SU-DHL-6 (cell line): ENCODE data around the gene ISLR.
"Not testable (repeated sequence)": the region's sequence is repeated elsewhere in the genome, so short reads cannot be mapped to it uniquely, and the experiment has no call there.

Experiments
- H2AFZ ChIP-seq: fragments of 200-600 bp; sonication (generic); 2 replicates; pipeline ENCODE4 v1.6.1; 2014; ENCODE audit warnings: low read depth, mild to moderate bottlenecking, moderate library complexity, mixed read lengths, antibody characterized with exemption, low read length; ENCODE audit not compliant: severe bottlenecking
- H3F3A ChIP-seq: fragments of 200-600 bp; shearing (Covaris generic); 2 replicates; pipeline ENCODE4 v1.6.0; 2016; ENCODE audit warnings: antibody characterized with exemption, mild to moderate bottlenecking; ENCODE audit not compliant: insufficient read depth
- H3K27ac ChIP-seq: fragments of 200-600 bp; sonication (generic); 2 replicates; pipeline ENCODE4 v1.5.1; 2016; ENCODE audit warnings: low read depth, mild to moderate bottlenecking, low read length, moderate library complexity, mixed read lengths
- H3K27me3 ChIP-seq: fragments of 200-600 bp; sonication (generic), shearing (Covaris generic); 2 replicates; pipeline ENCODE4 v1.6.0; 2014; ENCODE audit warnings: mild to moderate bottlenecking, low read length
- H3K36me3 ChIP-seq: fragments of 200-600 bp; sonication (generic); 2 replicates; pipeline ENCODE4 v1.6.1; 2014; ENCODE audit warnings: mild to moderate bottlenecking, low read length, mixed read lengths
- H3K4me2 ChIP-seq: fragments of 300-600, 200-600 bp; shearing (Covaris generic), sonication (generic); 2 replicates; pipeline ENCODE4 v1.6.0; 2014; ENCODE audit warnings: low read length, low read depth, mild to moderate bottlenecking; ENCODE audit not compliant: poor library complexity, severe bottlenecking
- H3K4me3 ChIP-seq: fragments of 200-600 bp; sonication (generic); 2 replicates; pipeline ENCODE4 v1.5.1; 2014; ENCODE audit warnings: antibody characterized with exemption, low read length, mild to moderate bottlenecking, mixed read lengths; ENCODE audit not compliant: insufficient read depth, poor library complexity, severe bottlenecking
- H3K79me2 ChIP-seq: fragments of 200-600 bp; sonication (generic); 2 replicates; pipeline ENCODE4 v1.6.1; 2014; ENCODE audit warnings: mild to moderate bottlenecking, low read length, moderate library complexity; ENCODE audit not compliant: insufficient read depth
- H3K9ac ChIP-seq: fragments of 200-600 bp; sonication (generic); 2 replicates; pipeline ENCODE4 v1.7.0; 2014; ENCODE audit warnings: mild to moderate bottlenecking, low read length
- H3K9me2 ChIP-seq: fragments of 200-600 bp; sonication (generic); replicated peaks from 2 replicates; pipeline ENCODE4 v1.6.1; 2014; ENCODE audit warnings: low read length; ENCODE audit not compliant: insufficient read depth
- H3K9me3 ChIP-seq: fragments of 200-600 bp; sonication (generic); 2 replicates; pipeline ENCODE4 v1.6.1; 2014; ENCODE audit warnings: low read length, mixed read lengths; ENCODE audit not compliant: insufficient read depth
- H4K20me1 ChIP-seq: fragments of 200-600 bp; sonication (generic); 2 replicates; pipeline ENCODE4 v1.6.1; 2014; ENCODE audit warnings: low read depth, mild to moderate bottlenecking, antibody characterized with exemption, low read length, moderate library complexity, mixed read lengths
- EZH2phosphoT487 ChIP-seq: fragments of 200-600 bp; sonication (generic), shearing (Covaris generic); conservative IDR thresholded peaks from 2 replicates; pipeline ENCODE4 v1.6.1; 2018; ENCODE audit warnings: mild to moderate bottlenecking, antibody characterized with exemption, low read length, moderate library complexity, mixed read lengths
- TF ChIP-seq, protein P1 (sequence below): fragments of 200-600 bp; sonication (generic); IDR thresholded peaks from one replicate; pipeline ENCODE4 v1.5.1; 2017; ENCODE audit warnings: antibody characterized with exemption, mild to moderate bottlenecking, low read length, moderate library complexity; ENCODE audit not compliant: insufficient read depth, poor library complexity, severe bottlenecking

The ISLR gene

DNA sequence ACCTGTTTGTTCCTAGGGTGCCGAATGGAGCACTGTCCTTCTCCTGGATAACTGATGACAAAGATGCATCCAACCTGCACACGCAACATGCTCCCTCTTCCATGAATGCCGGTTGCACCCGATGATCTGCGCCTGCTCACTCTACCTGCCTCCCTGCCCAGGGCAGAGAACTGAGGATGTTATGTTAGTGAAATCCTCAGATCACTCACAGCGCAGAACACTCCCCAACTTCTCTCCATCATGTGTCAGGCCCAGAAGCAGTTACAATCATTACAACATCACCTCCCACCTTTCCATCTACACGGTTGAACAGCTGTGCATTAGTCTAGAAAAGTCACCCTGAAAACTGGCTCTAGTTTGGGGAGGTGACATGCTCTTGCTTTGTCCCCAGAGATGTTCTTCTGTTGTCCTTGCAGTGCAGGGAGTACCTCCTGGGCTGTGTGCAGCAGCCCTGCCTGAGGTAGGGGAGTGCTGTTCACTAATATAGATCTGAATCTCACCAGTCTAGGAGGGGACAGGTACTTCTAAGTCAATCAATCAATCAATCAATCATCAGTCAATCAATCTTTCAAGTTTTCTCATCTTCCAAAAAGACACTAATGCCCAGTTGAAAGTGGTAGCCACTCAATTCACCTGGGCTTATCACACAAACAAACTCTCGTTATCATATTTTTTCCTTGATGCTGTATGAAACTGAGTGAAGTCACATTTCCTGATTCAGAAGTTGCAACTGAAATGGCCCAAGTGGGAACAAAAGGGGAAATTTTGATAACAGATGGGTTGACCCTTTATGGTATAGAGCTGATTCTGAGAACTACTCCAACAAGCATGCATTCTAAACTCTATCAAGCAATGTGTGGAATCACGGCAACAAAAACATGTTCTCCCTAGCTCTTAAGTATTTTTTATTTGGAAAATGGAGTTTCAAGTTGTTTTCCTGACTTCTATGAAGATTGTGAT is 15.4 kb upstream of the ISLR start:
- Histone ChIP-seq H3K9me2 (no peaks in the 10 kb centered on the region), H3K4me2 (no peak overlapping the region), H3K27ac (no peak overlapping the region), H3K79me2 (no peaks in the 10 kb centered on the region), H3K9ac (no peak overlapping the region), H2AFZ (no peak overlapping the region), H4K20me1 (no peaks in the 10 kb centered on the region), H3F3A (no peaks in the 10 kb centered on the region), H3K4me3 (no peak overlapping the region), H3K27me3 (no peaks in the 10 kb centered on the region), H3K36me3 (no peaks in the 10 kb centered on the region), H3K9me3 (no peaks in the 10 kb centered on the region)
- TF ChIP-seq EZH2phosphoT487, result no peak

- H3K4me2 ChIP-seq, result no peak overlapping the region
Observed at GRCh38 chr15:74158855-74159650, 14.5 kb upstream of the ISLR start.

DNA sequence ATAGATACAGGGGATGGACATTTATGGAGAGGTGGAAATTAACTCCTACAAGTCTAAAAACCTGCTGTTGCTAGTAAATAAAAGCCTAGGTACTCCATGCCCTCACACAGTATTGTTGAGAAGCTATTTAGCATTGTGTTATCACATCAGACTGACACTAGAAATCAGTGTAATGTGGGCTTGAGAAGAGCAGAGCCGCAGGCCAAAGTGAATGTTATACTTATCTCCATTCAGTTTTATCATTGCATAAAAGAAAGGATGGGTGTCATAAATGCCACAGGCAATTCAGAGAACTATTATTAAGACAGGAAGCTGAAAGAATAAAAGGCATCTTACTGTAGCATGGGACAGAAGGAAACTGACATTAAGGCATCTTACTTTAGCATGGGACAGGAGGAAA is 13.7 kb upstream of the ISLR start:
- H3K9me2 ChIP-seq, result no peaks in the 10 kb centered on the region
- TF ChIP-seq EZH2phosphoT487, result no peak
- TF ChIP-seq, protein P1, sequence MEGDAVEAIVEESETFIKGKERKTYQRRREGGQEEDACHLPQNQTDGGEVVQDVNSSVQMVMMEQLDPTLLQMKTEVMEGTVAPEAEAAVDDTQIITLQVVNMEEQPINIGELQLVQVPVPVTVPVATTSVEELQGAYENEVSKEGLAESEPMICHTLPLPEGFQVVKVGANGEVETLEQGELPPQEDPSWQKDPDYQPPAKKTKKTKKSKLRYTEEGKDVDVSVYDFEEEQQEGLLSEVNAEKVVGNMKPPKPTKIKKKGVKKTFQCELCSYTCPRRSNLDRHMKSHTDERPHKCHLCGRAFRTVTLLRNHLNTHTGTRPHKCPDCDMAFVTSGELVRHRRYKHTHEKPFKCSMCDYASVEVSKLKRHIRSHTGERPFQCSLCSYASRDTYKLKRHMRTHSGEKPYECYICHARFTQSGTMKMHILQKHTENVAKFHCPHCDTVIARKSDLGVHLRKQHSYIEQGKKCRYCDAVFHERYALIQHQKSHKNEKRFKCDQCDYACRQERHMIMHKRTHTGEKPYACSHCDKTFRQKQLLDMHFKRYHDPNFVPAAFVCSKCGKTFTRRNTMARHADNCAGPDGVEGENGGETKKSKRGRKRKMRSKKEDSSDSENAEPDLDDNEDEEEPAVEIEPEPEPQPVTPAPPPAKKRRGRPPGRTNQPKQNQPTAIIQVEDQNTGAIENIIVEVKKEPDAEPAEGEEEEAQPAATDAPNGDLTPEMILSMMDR, result no peak
- no peaks in the 10 kb centered on the region for H4K20me1 ChIP-seq
- H3K36me3 ChIP-seq, result no peaks in the 10 kb centered on the region
- H3K4me2 ChIP-seq, result no peak overlapping the region
- no peak overlapping the region for H2AFZ ChIP-seq
- H3K79me2 ChIP-seq, result no peaks in the 10 kb centered on the region
- no peaks in the 10 kb centered on the region for H3F3A ChIP-seq
- no peaks in the 10 kb centered on the region for H3K9me3 ChIP-seq
- H3K27ac ChIP-seq, result no peak overlapping the region
- no peak overlapping the region for H3K9ac ChIP-seq
- H3K27me3 ChIP-seq, result no peaks in the 10 kb centered on the region
- no peak overlapping the region for H3K4me3 ChIP-seq

More at GRCh38 chr15:74158855-74159650, 14.5 kb upstream of the ISLR start:
- H3K79me2 ChIP-seq, result no peaks in the 10 kb centered on the region
- no peak overlapping the region for H3K27ac ChIP-seq
- no peaks in the 10 kb centered on the region for H3K9me2 ChIP-seq
- TF ChIP-seq, protein P1, result no peak
- no peak for TF ChIP-seq EZH2phosphoT487
- H3K9ac ChIP-seq, result no peak overlapping the region
- H3F3A ChIP-seq, result no peaks in the 10 kb centered on the region
- H4K20me1 ChIP-seq, result no peaks in the 10 kb centered on the region
- H2AFZ ChIP-seq, result no peak overlapping the region
- H3K9me3 ChIP-seq, result no peaks in the 10 kb centered on the region
- H3K4me3 ChIP-seq, result no peak overlapping the region
- H3K27me3 ChIP-seq, result no peaks in the 10 kb centered on the region
- no peaks in the 10 kb centered on the region for H3K36me3 ChIP-seq

GRCh38 chr15:74160390-74160789 is 13.1 kb upstream of the ISLR start:
- not testable (repeated sequence) for H3K79me2 ChIP-seq, H3K4me2 ChIP-seq, H3K4me3 ChIP-seq, H3K27me3 ChIP-seq, H2AFZ ChIP-seq, H4K20me1 ChIP-seq, H3K27ac ChIP-seq, H3K9ac ChIP-seq, H3F3A ChIP-seq, H3K9me2 ChIP-seq, H3K36me3 ChIP-seq, H3K9me3 ChIP-seq

DNA sequence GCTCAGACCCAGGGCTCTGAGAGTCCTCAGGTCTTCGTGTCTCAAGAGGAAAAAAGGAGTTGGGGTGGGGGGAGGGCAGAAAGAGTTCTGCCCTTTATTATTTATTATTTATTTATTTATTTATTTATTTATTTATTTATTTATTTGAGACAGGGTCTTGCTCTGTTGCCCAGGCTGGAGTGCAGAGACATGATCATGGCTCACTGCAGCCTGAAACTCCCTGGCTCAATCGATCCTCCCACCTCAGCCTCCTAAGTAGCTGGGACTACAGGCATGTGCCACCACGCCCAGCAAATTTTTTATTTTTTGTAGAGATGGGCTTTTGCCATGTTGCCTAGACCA is 11.3 kb upstream of the ISLR start:
- H3K9me3 ChIP-seq, H3K79me2 ChIP-seq, H2AFZ ChIP-seq, H3K4me2 ChIP-seq, H3K36me3 ChIP-seq, H3F3A ChIP-seq, H3K27ac ChIP-seq, H3K27me3 ChIP-seq, H3K9me2 ChIP-seq, H3K4me3 ChIP-seq, H3K9ac ChIP-seq, H4K20me1 ChIP-seq: not testable (repeated sequence)
